ENCODE measurements around the gene PPARA.

The PPARA gene

GRCh38 chr22:46280063-46280817 is 129.9 kb downstream of the PPARA start:
- Histone ChIP-seq H3K4me3 (ENCODE audit: low read length) (no peak overlapping the region), H3K9ac (ENCODE audit: low read length) (no peak overlapping the region), H3K27ac (ENCODE audit: low read length) (no peak overlapping the region), H3K4me2 (ENCODE audit: low read depth, low read length) (no peak overlapping the region), H3K4me1 (ENCODE audit: low read length) (no peaks in the 10 kb centered on the region), H3K27me3 (replicated peaks; ENCODE audit: insufficient read depth, low read length) (no peaks in the 10 kb centered on the region), H4K20me1 (ENCODE audit: insufficient read depth, low read length) (no peaks in the 10 kb centered on the region), H2AFZ (ENCODE audit: low read length) (no peak overlapping the region), H3K36me3 (replicated peaks; ENCODE audit: insufficient read depth, low read length) (no peaks in the 10 kb centered on the region; the same call in 1 of the 2 replicates), H3F3A (ENCODE audit: insufficient read depth, low read length) (no peaks in the 10 kb centered on the region), H3K9me2 (replicated peaks; ENCODE audit: insufficient read depth, low read length) (no peaks in the 10 kb centered on the region), H3K79me2 (ENCODE audit: low read length) (no peaks in the 10 kb centered on the region), H3K9me3 (replicated peaks; ENCODE audit: insufficient read depth, low read length) (no peaks in the 10 kb centered on the region)
- DNase-seq = no peak
- TF ChIP-seq CTCF (IDR thresholded peaks at IDR 0.05; ENCODE audit: low read length) (no peak), EZH2phosphoT487 (IDR thresholded peaks at IDR 0.05; ENCODE audit: low read length) (no peak), EZH2 (optimal IDR thresholded peaks at IDR 0.05; ENCODE audit: low read depth, low read length) (no peak)

GRCh38 chr22:46280999-46281623 is 130.8 kb downstream of the PPARA start:
- DNase-seq = no peak
- H3K4me2 ChIP-seq (ENCODE audit: low read depth, low read length) = no peak overlapping the region
- TF ChIP-seq EZH2phosphoT487 (IDR thresholded peaks at IDR 0.05; ENCODE audit: low read length) (no peak), CTCF (IDR thresholded peaks at IDR 0.05; ENCODE audit: low read length) (no peak)
- H3K9me3 ChIP-seq (replicated peaks; ENCODE audit: insufficient read depth, low read length) = no peaks in the 10 kb centered on the region
- no peaks in the 10 kb centered on the region for H3K4me1 ChIP-seq (ENCODE audit: low read length)
- H2AFZ ChIP-seq (ENCODE audit: low read length) = no peak overlapping the region
- no peaks in the 10 kb centered on the region; the same call in 1 of the 2 replicates for H3K36me3 ChIP-seq (replicated peaks; ENCODE audit: insufficient read depth, low read length)
- H3K27ac ChIP-seq (ENCODE audit: low read length) = no peak overlapping the region
- H3F3A ChIP-seq (ENCODE audit: insufficient read depth, low read length) = no peaks in the 10 kb centered on the region
- no peak overlapping the region for H3K4me3 ChIP-seq (ENCODE audit: low read length)
- no peaks in the 10 kb centered on the region for H3K27me3 ChIP-seq (replicated peaks; ENCODE audit: insufficient read depth, low read length)
- H3K9ac ChIP-seq (ENCODE audit: low read length) = no peak overlapping the region
- H4K20me1 ChIP-seq (ENCODE audit: insufficient read depth, low read length) = no peaks in the 10 kb centered on the region
- no peaks in the 10 kb centered on the region for H3K79me2 ChIP-seq (ENCODE audit: low read length)
- H3K9me2 ChIP-seq (replicated peaks; ENCODE audit: insufficient read depth, low read length) = no peaks in the 10 kb centered on the region

GRCh38 chr22:46281866-46282678 is 131.7 kb downstream of the PPARA start:
- Histone ChIP-seq H3F3A (ENCODE audit: insufficient read depth, low read length) (no peaks in the 10 kb centered on the region), H3K4me1 (ENCODE audit: low read length) (peaks cover 3% of the 10 kb centered on the region), H2AFZ (ENCODE audit: low read length) (no peak overlapping the region), H3K27ac (ENCODE audit: low read length) (no peak overlapping the region), H3K4me2 (ENCODE audit: low read depth, low read length) (no peak overlapping the region), H3K9me2 (replicated peaks; ENCODE audit: insufficient read depth, low read length) (no peaks in the 10 kb centered on the region), H3K4me3 (ENCODE audit: low read length) (no peak overlapping the region), H3K27me3 (replicated peaks; ENCODE audit: insufficient read depth, low read length) (no peaks in the 10 kb centered on the region), H3K9me3 (replicated peaks; ENCODE audit: insufficient read depth, low read length) (no peaks in the 10 kb centered on the region), H3K9ac (ENCODE audit: low read length) (no peak overlapping the region), H3K79me2 (ENCODE audit: low read length) (peaks cover 6% of the 10 kb centered on the region), H3K36me3 (replicated peaks; ENCODE audit: insufficient read depth, low read length) (no peaks in the 10 kb centered on the region; the same call in 1 of the 2 replicates), H4K20me1 (ENCODE audit: insufficient read depth, low read length) (no peaks in the 10 kb centered on the region)
- TF ChIP-seq CTCF (IDR thresholded peaks at IDR 0.05; ENCODE audit: low read length) = no peak
- TF ChIP-seq EZH2phosphoT487 (IDR thresholded peaks at IDR 0.05; ENCODE audit: low read length) = no peak
- TF ChIP-seq EZH2 (optimal IDR thresholded peaks at IDR 0.05; ENCODE audit: low read depth, low read length) = no peak
- DNase-seq = no peak

Measured in MM.1S (cell line).